Suprapubic skin (tissue), 4 donors: ENCODE results near the gene COLGALT1. TPM values are rescaled to one million over a fixed set of nuclear protein-coding genes. Genes with fewer than 3 reads are reported as not detected.

ENCODE experiments used
- DNase-seq, 2 donors: peaks; one replicate each; pipeline ENCODE4 v3.0.0-alpha.2; 2019; ENCODE audit warnings: low spot score in 2 of 2
- H3K27ac ChIP-seq: fragments of 200-600 bp; sonication (generic); one replicate; pipeline ENCODE4 v1.5.1; 2019
- H3K27me3 ChIP-seq: fragments of 200-600 bp; sonication (generic); one replicate; pipeline ENCODE4 v1.5.1; 2019
- H3K36me3 ChIP-seq: fragments of 200-600 bp; sonication (generic); one replicate; pipeline ENCODE4 v1.5.1; 2019
- H3K4me1 ChIP-seq: fragments of 200-600 bp; sonication (generic); one replicate; pipeline ENCODE4 v1.5.1; 2019
- H3K4me3 ChIP-seq: fragments of 200-600 bp; sonication (generic); one replicate; pipeline ENCODE4 v1.5.1; 2019; ENCODE audit warnings: mild to moderate bottlenecking
- H3K9me3 ChIP-seq: fragments of 200-600 bp; sonication (generic); one replicate; pipeline ENCODE4 v1.5.1; 2019
- CTCF ChIP-seq, 2 donors: fragments of 200-600 bp in 1 of 2; fragments of 450-650 bp in 1 of 2; sonication (generic) in 1 of 2; IDR thresholded peaks; one replicate each; pipeline ENCODE4 v1.5.1; 2016 to 2019; ENCODE audit warnings: antibody characterized with exemption in 2 of 2, mild to moderate bottlenecking in 1 of 2, moderate library complexity in 1 of 2
- EP300 ChIP-seq: sonication (generic); formaldehyde crosslinking; IDR thresholded peaks from one replicate; pipeline ENCODE4 v1.6.1; 2017; ENCODE audit warnings: antibody characterized with exemption
- POLR2A ChIP-seq, 2 donors: fragments of 450-650 bp; IDR thresholded peaks; one replicate each; pipeline ENCODE4 v1.6.1; 2017; ENCODE audit warnings: antibody characterized with exemption in 2 of 2, mild to moderate bottlenecking in 2 of 2, moderate library complexity in 2 of 2
- POLR2AphosphoS5 ChIP-seq, 3 donors: sonication (generic); formaldehyde crosslinking; IDR thresholded peaks; one replicate each; pipeline ENCODE4 v1.6.1; 2017; ENCODE audit warnings: antibody characterized with exemption in 3 of 3
- WGBS: methylation state at CpG from one replicate; pipeline ENCODE4 v1.1.5; 2018; 5-methylcytosine and 5-hydroxymethylcytosine counted together
- total RNA-seq, 4 donors: library from RNA; depleted of rRNA; stranded (reverse); fragments of >200 nt; gene quantifications; one replicate each; pipeline ENCODE4 v1.1.0, GENCODE V29; 2016

The COLGALT1 gene
- total RNA-seq, 4 donors from 2014 or later, result 52.4 to 83.8 (median 60.7) TPM

- Histone ChIP-seq H3K4me3 (no peak overlapping the region), H3K4me1 (no peaks in the 10 kb centered on the region), H3K36me3 (no peaks in the 10 kb centered on the region), H3K27me3 (peaks cover 7% of the 10 kb centered on the region), H3K27ac (no peak overlapping the region), H3K9me3 (peaks cover 8% of the 10 kb centered on the region)
- TF ChIP-seq POLR2A (IDR thresholded peaks at IDR 0.05) (no peak), EP300 (no peak), POLR2AphosphoS5 (IDR thresholded peaks at IDR 0.05) (no peak), CTCF (IDR thresholded peaks at IDR 0.05) (no peak)
- no peak for DNase-seq
- 86% methylated on average over 1 of the region's 1 CpG for WGBS
These were observed 69.6 kb downstream of the COLGALT1 start for GRCh38 chr19:17625043-17625442.

GRCh38 chr19:17625980-17626379 is 70.5 kb downstream of the COLGALT1 start:
- H3K27ac ChIP-seq, result no peak overlapping the region
- H3K4me1 ChIP-seq, result no peaks in the 10 kb centered on the region
- H3K9me3 ChIP-seq, result peaks cover 8% of the 10 kb centered on the region
- WGBS, result 85% methylated on average over 2 of the region's 2 CpGs
- no peaks in the 10 kb centered on the region for H3K36me3 ChIP-seq
- DNase-seq, result no peak
- no peak for TF ChIP-seq POLR2AphosphoS5 (IDR thresholded peaks at IDR 0.05)
- TF ChIP-seq CTCF (IDR thresholded peaks at IDR 0.05), result no peak
- no peak for TF ChIP-seq POLR2A (IDR thresholded peaks at IDR 0.05)
- TF ChIP-seq EP300, result no peak
- H3K27me3 ChIP-seq, result no peaks in the 10 kb centered on the region
- H3K4me3 ChIP-seq, result no peak overlapping the region

DNA sequence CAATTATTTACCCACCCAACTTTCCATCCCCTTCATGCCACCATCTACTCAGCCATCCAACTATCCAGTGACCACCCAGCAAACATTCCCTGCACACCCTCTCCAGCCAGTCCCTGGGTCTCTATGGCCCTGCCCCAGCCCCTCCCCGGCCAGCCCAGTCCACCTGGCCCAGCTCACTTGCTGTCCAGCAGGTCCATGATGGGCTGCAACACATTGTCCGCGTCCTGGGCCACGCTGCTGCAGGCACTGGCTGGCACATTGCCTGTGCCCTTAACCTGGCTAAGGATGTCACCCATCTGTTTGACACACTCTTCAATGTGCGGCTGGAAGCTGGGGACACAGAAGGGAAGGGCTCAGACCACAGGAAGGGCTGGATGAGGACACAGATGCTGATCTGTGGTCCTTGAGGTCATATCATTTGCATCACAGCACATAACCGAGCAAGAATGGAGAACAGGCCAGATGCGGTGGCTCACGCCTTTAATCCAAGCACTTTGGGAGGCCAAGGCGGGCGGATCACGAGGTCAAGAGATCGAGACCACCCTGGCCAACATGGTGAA is 71.1 kb downstream of the COLGALT1 start:
- TF ChIP-seq EP300 (no peak), POLR2A (IDR thresholded peaks at IDR 0.05) (no peak), CTCF (IDR thresholded peaks at IDR 0.05) (no peak), POLR2AphosphoS5 (IDR thresholded peaks at IDR 0.05) (no peak)
- no peaks in the 10 kb centered on the region for H3K36me3 ChIP-seq
- WGBS, result 82% methylated on average over 12 of the region's 12 CpGs
- no peak overlapping the region for H3K27ac ChIP-seq
- no peaks in the 10 kb centered on the region for H3K4me1 ChIP-seq
- no peak overlapping the region for H3K4me3 ChIP-seq
- DNase-seq, result no peak
- peaks cover 7% of the 10 kb centered on the region for H3K9me3 ChIP-seq
- no peaks in the 10 kb centered on the region for H3K27me3 ChIP-seq

GRCh38 chr19:17627161-17627560 is 71.7 kb downstream of the COLGALT1 start:
- no peaks in the 10 kb centered on the region for H3K36me3 ChIP-seq
- H3K9me3 ChIP-seq, result peaks cover under 1% of the 10 kb centered on the region
- no peak overlapping the region for H3K27ac ChIP-seq
- H3K4me1 ChIP-seq, result no peaks in the 10 kb centered on the region
- WGBS, result 85% methylated on average over 2 of the region's 3 CpGs
- TF ChIP-seq EP300 (no peak), CTCF (IDR thresholded peaks at IDR 0.05) (no peak), POLR2AphosphoS5 (IDR thresholded peaks at IDR 0.05) (no peak)
- H3K4me3 ChIP-seq, result no peak overlapping the region
- no peak for DNase-seq
- H3K27me3 ChIP-seq, result no peaks in the 10 kb centered on the region

- H3K4me3 ChIP-seq, result no peak overlapping the region
- 69% methylated on average over 5 of the region's 5 CpGs for WGBS
- no peak for DNase-seq
These were observed 72.5 kb downstream of the COLGALT1 start for GRCh38 chr19:17627921-17628320.

More at GRCh38 chr19:17627921-17628320, 72.5 kb downstream of the COLGALT1 start:
- Histone ChIP-seq H3K36me3 (no peaks in the 10 kb centered on the region), H3K4me1 (no peaks in the 10 kb centered on the region), H3K27me3 (no peaks in the 10 kb centered on the region), H3K27ac (no peak overlapping the region), H3K9me3 (no peaks in the 10 kb centered on the region)
- TF ChIP-seq POLR2A (IDR thresholded peaks at IDR 0.05), result no peak
- no peak for TF ChIP-seq POLR2AphosphoS5 (IDR thresholded peaks at IDR 0.05)
- TF ChIP-seq EP300, result no peak
- TF ChIP-seq CTCF (IDR thresholded peaks at IDR 0.05), result no peak
